Cerebellar cortex (tissue), 1 donor: ENCODE results near the gene MAPT.
A peak's percentile ranks its signal among the peaks of the same experiment; 100 is the strongest.
"Not testable (repeated sequence)": the region's sequence is repeated elsewhere in the genome, so short reads cannot be mapped to it uniquely, and the experiment has no call there.

Source experiments
- DNase-seq: peaks from one replicate; pipeline ENCODE4 v3.0.0-alpha.2; 2015; ENCODE audit warnings: low spot score

Gene MAPT

GRCh38 chr17:45900723-45901415 lies 6.5 kb downstream of the MAPT start:
- DNase-seq = peak; percentile 57

- peak; percentile 27 for DNase-seq
Measured at GRCh38 chr17:45902892-45903346, 8.6 kb downstream of the MAPT start.

- DNase-seq = peak; percentile 35
Measured at GRCh38 chr17:45904866-45905265, 10.5 kb downstream of the MAPT start.

DNA sequence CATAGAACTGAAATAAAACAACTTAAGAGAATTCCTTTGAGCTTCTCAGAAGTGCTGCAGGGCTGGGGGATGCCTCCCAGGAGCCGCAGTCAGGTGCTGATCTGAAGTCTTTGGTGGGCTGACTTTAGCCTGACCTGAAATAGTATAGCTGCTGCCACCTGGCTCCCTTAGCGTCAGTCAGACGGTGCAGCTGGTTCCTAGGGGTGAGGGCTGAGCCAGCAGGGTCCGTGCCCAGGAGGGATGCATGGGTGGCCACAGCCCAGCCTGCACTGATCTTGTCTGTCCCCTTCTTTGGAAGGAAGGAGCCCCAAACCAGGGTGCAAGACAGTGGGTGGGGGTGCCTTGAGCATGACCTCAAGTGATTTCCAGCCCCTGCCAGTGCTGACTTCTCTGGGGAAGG lies 11.5 kb downstream of the MAPT start:
- peak; percentile 14 for DNase-seq

- no peak for DNase-seq
Measured at GRCh38 chr17:45906237-45906636, 11.9 kb downstream of the MAPT start.

GRCh38 chr17:45906927-45907622 lies 12.7 kb downstream of the MAPT start:
- peak; percentile 48 for DNase-seq

DNA sequence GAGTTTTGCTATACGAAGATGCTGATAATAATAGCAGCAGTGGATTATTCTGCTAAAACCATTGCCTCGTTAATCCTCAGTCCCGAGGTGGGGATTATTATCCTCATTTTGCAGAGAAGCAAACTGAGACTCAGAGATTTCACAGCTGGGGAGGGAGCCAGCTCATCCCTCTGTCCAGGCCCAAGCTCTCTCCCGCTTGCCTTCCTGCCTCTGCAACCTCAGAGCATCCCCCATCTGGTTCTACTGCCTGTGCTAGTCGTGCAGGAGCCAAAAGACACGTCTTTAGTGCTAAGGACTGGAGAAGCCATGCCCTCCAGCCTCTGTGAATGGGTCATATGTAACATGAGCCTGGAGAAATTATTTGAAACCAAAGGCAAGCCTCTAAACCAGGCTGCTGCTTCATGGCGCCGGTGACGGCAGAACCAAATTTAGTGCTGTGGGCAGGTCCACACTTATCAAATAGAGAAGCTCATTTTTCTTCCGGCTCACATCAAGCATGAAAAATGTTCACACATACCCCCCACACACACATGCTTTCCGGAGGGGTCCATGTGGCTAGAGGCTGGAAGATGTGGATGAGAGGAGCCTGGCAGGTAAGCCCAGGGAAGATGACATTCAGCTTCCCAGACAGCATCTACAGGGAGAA lies 13.5 kb downstream of the MAPT start:
- peak; percentile 48 for DNase-seq

DNA sequence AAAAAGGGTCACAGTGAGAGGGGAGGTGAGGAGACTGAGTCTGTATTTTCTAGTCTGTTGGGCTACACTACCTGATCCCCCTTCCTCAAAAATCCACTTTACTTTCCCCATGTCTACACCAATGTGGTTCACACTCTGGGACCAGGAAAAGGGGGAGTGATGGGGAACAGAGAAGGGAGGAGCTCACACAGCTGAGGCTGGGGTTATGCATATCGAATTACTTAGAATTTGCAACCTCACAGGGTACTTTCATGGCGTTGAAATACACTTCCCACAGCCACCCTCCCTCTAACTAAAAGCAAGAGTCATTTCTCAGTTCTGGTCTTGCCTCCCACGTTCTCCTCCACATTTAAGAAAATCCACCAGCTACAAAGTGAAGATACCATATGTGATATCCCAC lies 14.1 kb downstream of the MAPT start:
- no peak for DNase-seq

GRCh38 chr17:45908935-45909334 lies 14.6 kb downstream of the MAPT start:
- DNase-seq = no peak

DNA sequence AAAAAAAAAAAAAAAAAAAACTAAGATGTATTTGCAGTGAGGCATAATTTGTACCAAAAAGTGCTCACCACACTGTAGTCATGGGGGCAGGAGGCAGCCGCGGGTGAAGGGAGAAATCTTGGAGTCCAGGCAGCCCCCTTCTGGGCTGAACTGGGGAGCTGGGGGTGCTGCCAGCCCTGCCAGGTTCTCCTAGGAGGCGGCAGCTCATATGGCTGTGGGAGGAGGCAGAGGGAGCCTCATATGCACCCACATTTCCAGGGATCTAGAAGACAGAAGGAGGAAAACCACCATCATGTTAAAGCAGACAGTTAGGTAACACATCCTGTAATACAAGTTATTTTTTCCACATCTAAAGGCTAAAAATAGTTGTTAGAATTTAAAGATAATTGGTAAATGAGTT lies 16.3 kb downstream of the MAPT start:
- peak; percentile 44 for DNase-seq

- DNase-seq = no peak
Measured at GRCh38 chr17:45912319-45912718, 18.0 kb downstream of the MAPT start.

GRCh38 chr17:45913030-45913429 lies 18.7 kb downstream of the MAPT start:
- DNase-seq = not testable (repeated sequence)

- no peak for DNase-seq
Measured at GRCh38 chr17:45914047-45914717, 19.8 kb downstream of the MAPT start.

DNA sequence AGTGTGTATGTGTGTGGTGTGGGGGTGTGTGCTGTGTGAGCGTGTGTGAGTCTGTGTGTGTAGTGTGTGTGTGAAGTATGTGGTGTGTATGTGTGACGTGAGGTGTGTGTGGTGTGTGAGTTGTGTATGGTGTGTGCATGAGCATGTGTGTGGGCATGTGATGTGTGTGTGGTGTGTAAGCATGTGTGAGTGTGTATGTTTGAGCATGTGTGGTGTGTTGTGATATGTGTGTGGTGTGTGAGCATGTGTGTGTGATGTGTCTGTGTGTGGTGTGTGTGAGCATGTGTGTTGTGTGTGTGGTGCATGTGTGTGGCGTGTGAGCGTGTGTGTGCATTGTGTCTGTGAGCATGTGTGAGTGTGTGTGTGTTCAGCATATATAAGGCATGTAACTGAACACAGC lies 20.9 kb downstream of the MAPT start:
- DNase-seq = no peak

- DNase-seq = no peak
Measured at GRCh38 chr17:45917081-45917480, 22.7 kb downstream of the MAPT start.

DNA sequence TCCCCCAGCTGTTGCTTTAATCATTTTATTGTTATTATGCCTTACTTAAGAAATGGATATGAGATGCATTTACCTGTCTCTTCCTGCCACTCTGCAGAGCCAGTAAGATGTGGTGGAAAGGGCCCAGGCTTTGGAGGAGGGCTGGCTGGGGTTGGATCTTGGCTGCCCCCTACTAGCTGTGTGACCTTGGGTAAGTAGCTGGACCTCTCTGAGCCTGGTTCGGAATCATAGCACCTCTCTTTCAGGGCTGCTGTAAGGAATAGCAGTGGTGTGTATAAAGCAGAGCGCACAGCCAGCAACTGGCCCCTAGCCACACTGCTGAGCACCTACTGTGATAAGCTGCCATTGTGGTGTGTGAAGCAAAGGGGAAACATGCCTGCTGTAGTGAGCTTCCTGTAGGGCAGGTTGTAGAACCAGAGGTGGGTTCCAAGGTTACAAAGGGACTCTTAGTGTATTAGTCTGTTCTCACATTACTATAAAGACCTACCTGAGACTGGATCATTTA lies 23.9 kb downstream of the MAPT start:
- no peak for DNase-seq

DNA sequence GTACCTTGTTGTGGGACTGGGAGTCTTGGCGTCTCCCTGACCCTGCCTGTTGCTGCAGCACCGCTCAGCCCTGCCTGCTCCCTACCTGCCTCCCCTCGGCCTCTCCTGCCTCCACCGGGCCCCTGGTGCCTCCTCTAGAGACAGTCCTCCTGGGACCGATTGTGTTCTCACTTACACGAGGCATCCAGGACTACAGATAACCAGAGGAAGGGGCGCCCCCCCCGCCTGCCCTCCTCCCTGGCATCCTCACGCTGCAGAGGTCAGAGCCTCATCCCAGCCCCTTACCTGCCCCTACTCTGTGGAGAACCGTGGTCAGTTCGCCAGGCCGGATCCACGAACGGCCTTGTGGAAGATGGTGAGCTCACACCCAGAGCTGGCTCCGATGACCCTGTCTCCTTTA lies 24.8 kb downstream of the MAPT start:
- no peak for DNase-seq

GRCh38 chr17:45920083-45920482 lies 25.7 kb downstream of the MAPT start:
- no peak for DNase-seq

DNA sequence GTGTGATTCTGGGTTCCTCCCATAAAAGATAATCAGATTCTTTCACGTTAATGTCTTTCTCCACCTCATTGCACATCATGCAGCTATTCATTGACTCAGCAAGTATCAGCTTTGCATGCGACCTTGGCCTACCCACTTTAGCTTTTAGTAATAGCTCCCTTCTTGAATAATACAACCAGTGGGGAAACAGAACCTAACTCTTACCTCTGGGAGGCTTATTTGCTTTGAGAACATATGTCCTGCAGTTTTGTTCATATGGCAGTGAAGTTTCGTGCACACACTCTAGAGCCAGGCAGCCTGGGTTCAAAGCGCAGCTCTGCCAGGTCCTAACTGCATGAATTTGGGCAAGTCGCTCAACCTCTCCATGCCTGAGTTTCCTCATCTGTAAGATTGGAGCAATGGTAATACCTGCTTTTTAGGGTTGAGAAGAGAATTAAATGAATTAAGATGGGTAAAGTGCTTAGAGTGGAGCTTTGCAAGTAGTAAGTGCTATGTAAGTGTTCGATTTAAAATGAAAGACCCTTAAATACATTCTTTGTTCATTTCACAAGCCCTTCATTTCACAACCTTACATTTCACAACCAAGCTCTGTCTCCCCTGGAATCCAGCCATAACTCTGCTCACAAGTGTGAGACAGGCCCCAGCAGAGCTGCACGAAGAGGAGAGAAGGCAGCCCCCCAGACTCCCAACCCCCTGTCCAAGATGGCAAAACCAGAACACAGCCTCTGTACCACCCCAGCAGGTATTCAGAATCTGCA lies 29.3 kb downstream of the MAPT start:
- DNase-seq = peak; percentile 18

DNA sequence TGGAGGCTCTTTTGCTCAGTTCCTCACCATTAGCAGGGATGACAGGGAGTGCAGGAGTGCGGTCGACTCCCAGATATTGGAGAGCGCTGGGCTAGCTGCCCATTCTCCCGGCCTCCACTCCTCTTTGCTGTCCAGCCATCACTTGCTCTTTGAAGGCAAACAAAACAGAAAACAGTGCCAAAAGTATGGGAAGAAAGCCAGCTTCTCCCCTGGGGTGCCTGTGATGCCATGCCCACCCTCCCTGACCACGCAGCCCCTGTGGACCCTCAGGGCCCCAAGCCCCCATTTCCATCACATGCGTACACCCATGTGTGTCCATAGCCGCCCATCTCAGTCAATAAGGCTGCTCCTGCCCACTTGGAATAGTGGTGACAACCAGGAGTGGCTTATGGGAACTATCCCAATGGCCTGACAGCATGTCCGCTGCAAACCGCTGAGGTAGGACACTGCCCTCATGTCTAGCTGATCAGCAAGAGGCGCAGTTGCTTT lies 30.0 kb downstream of the MAPT start:
- DNase-seq = peak; percentile 40

DNA sequence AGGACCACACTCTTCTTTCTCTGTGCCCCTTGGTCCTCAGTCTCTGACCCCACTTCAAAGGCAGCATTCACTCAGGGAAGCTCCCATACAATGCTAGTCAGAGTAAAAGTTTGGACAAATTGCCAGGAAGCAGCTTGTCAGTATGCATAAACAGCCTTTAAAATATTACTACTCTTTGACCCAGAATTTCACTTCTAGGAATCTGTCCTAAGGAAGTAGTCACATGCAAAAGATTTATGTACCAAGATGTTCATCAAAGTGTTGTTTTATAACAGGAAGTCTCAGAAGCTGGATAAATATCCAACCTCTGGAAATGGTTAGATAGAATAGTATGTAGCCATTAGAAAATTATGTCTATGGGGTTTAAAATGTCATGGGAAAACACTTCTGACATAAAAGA lies 31.0 kb downstream of the MAPT start:
- DNase-seq = no peak
